Measurements from ENCODE around the gene NEDD8.
"Not testable (repeated sequence)": the region's sequence is repeated elsewhere in the genome, so short reads cannot be mapped to it uniquely, and the experiment has no call there.

NEDD8 gene

DNA sequence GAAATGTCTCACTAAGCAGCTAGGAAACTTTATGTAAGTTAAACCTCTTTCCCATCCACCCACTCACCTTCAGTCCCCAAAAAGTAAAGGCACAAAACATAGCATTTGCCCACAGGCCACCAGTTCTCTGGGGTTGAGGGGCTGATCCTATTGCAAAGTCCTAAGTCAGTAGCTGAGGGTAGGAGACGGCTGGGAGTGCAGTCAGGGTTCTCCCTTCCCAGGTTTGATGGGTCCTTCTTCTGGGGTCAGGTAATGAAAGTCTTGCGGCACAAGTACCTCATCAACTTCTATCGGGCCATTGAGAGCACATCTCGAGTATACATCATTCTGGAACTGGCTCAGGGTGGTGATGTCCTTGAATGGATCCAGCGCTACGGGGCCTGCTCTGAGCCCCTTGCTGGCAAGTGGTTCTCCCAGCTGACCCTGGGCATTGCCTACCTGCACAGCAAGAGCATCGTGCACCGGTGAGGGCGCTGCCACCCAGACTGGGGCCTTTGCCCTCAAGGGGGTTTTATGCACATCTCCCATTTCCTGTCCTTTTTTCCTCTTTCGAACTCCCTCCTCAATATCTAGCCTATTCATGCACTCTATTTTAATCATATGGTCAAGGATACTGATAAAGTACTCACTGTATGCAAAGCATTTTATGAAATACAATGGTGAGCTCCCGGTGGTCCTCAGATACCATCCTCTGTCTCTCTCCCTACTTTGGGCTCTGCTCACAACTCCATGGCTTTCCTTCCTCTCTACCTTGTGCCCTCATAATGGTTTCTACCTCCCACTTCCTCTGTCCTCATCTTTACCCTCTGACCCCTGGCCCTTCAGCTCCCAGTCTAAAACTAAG is 25.7 kb downstream of the NEDD8 start:
- Histone ChIP-seq H3K36me3 (ENCODE audit: insufficient read depth, low read length) (peaks cover 22% of the 10 kb centered on the region; the same call in 1 of the 2 replicates), H3K79me2 (ENCODE audit: insufficient read depth, low read length) (peaks cover 17% of the 10 kb centered on the region)
- TF ChIP-seq, protein P1, sequence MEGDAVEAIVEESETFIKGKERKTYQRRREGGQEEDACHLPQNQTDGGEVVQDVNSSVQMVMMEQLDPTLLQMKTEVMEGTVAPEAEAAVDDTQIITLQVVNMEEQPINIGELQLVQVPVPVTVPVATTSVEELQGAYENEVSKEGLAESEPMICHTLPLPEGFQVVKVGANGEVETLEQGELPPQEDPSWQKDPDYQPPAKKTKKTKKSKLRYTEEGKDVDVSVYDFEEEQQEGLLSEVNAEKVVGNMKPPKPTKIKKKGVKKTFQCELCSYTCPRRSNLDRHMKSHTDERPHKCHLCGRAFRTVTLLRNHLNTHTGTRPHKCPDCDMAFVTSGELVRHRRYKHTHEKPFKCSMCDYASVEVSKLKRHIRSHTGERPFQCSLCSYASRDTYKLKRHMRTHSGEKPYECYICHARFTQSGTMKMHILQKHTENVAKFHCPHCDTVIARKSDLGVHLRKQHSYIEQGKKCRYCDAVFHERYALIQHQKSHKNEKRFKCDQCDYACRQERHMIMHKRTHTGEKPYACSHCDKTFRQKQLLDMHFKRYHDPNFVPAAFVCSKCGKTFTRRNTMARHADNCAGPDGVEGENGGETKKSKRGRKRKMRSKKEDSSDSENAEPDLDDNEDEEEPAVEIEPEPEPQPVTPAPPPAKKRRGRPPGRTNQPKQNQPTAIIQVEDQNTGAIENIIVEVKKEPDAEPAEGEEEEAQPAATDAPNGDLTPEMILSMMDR (conservative IDR thresholded peaks at IDR 0.05; ENCODE audit: low read length): no peak
- TF ChIP-seq EZH2phosphoT487 (IDR thresholded peaks at IDR 0.05; ENCODE audit: borderline replicate concordance): no peak

DNA sequence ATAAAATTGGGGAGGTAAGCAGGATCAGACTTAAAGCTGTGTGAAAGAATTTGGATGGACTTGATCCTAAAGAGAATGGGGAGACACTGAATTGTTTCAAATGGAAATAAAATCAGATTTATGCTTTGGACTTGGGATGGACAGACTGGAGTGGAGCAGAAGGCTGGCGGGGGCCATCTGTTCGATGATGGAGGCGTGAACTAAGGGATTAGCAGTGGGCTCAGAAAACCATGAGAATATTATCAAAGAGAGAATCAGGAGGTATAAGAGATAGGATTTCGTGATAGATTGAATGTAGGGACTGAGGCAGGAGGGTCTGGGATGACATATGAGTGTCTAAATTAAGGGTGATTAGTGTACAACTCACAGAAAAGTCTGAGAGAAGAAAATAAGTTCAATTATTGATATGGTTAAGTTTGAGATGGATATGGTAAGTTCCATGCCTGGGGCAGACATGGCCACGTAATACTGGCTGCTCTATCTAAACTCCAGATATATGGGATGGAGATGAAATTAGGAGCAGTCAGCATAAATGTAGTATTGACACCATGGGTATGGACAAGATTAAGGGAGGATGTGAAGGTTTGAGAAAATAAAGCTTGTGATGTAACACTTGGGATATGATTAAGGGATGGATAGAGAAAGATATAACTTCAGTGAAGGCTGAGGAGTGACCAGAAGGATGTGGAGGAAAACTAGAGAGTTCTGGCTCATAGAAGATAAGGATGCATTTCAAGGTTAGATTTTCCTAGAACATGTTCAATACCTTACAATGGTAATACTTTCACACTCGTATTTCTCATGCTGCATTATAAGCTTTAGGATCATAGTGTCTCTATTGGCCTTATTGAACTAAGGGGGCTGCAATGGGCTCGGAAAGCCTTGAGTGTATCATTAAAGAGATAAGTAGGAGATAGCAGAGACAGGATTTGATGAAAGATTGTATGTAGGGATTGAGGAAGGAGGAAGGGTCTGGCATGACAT is 27.7 kb downstream of the NEDD8 start:
- Histone ChIP-seq H3F3A (ENCODE audit: low read depth) (no peaks in the 10 kb centered on the region), H3K4me2 (ENCODE audit: low read depth, low read length, poor library complexity, severe bottlenecking) (no peak overlapping the region), H3K9ac (ENCODE audit: low read depth, low read length, poor library complexity, severe bottlenecking) (no peak overlapping the region), H2AFZ (ENCODE audit: low read length) (no peak overlapping the region), H3K4me1 (ENCODE audit: insufficient read depth, low read length, poor library complexity, severe bottlenecking) (no peaks in the 10 kb centered on the region), H3K4me3 (ENCODE audit: low read length, poor library complexity, severe bottlenecking) (no peak overlapping the region), H4K20me1 (ENCODE audit: insufficient read depth, low read length, poor library complexity, severe bottlenecking) (no peaks in the 10 kb centered on the region), H3K79me2 (ENCODE audit: insufficient read depth, low read length) (no peaks in the 10 kb centered on the region), H3K9me3 (ENCODE audit: insufficient read depth, low read depth, low read length) (no peaks in the 10 kb centered on the region; the same call in 1 of the 2 replicates), H3K36me3 (ENCODE audit: insufficient read depth, low read length) (peaks cover 13% of the 10 kb centered on the region; the same call in 1 of the 2 replicates), H3K9me2 (replicated peaks; ENCODE audit: low read depth, low read length) (no peaks in the 10 kb centered on the region), H3K27me3 (ENCODE audit: insufficient read depth, low read length, poor library complexity, severe bottlenecking) (no peaks in the 10 kb centered on the region)
- no peak for TF ChIP-seq EZH2phosphoT487 (IDR thresholded peaks at IDR 0.05; ENCODE audit: borderline replicate concordance)
- TF ChIP-seq, protein P1 (conservative IDR thresholded peaks at IDR 0.05; ENCODE audit: low read length): no peak

More for the DNA sequence above, 25.7 kb downstream of the NEDD8 start:
- Histone ChIP-seq H3K9me3 (ENCODE audit: insufficient read depth, low read depth, low read length) (no peaks in the 10 kb centered on the region; the same call in 1 of the 2 replicates), H3K9ac (ENCODE audit: low read depth, low read length, poor library complexity, severe bottlenecking) (no peak overlapping the region), H3K4me2 (ENCODE audit: low read depth, low read length, poor library complexity, severe bottlenecking) (no peak overlapping the region), H3K9me2 (replicated peaks; ENCODE audit: low read depth, low read length) (no peaks in the 10 kb centered on the region), H3K4me1 (ENCODE audit: insufficient read depth, low read length, poor library complexity, severe bottlenecking) (peaks cover 3% of the 10 kb centered on the region), H3K4me3 (ENCODE audit: low read length, poor library complexity, severe bottlenecking) (no peak overlapping the region), H3F3A (ENCODE audit: low read depth) (no peaks in the 10 kb centered on the region), H2AFZ (ENCODE audit: low read length) (no peak overlapping the region), H3K27me3 (ENCODE audit: insufficient read depth, low read length, poor library complexity, severe bottlenecking) (no peaks in the 10 kb centered on the region), H4K20me1 (ENCODE audit: insufficient read depth, low read length, poor library complexity, severe bottlenecking) (peaks cover 5% of the 10 kb centered on the region)

DNA sequence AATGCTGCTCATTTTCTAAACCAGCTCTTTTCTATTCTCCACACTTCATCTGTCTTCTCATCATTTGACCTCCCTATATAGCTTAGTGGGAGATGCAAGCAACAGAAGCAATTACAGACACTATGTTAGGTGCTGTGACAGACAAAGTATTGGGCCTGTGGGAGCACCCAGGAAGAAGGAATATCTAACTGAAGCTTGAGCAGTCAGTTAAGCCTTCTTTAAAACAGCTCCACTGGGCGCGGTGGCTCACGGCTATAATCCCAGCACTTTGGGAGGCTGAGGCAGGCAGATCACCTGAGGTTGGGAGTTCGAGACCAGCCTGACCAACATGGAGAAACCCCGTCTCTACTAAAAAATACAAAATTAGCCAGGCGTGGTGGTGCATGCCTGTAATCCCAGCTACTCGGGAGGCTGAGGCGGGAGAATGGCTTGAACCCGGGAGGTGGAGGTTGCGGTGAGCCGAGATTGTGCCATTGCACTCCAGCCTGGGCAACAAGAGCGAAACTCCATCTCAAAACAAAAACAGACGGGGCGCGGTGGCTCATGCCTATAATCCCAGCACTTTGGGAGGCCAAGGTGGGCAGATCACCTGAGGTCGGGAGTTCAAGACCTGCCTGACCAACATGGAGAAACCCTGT is 28.8 kb downstream of the NEDD8 start:
- not testable (repeated sequence) for H3K27me3 ChIP-seq (ENCODE audit: insufficient read depth, low read length, poor library complexity, severe bottlenecking); H3K79me2 ChIP-seq (ENCODE audit: insufficient read depth, low read length); H3K4me2 ChIP-seq (ENCODE audit: low read depth, low read length, poor library complexity, severe bottlenecking); H3K4me1 ChIP-seq (ENCODE audit: insufficient read depth, low read length, poor library complexity, severe bottlenecking); H4K20me1 ChIP-seq (ENCODE audit: insufficient read depth, low read length, poor library complexity, severe bottlenecking); H3K9me3 ChIP-seq (ENCODE audit: insufficient read depth, low read depth, low read length); H2AFZ ChIP-seq (ENCODE audit: low read length); H3F3A ChIP-seq (ENCODE audit: low read depth); H3K9me2 ChIP-seq (replicated peaks; ENCODE audit: low read depth, low read length); H3K4me3 ChIP-seq (ENCODE audit: low read length, poor library complexity, severe bottlenecking); H3K9ac ChIP-seq (ENCODE audit: low read depth, low read length, poor library complexity, severe bottlenecking); H3K36me3 ChIP-seq (ENCODE audit: insufficient read depth, low read length)

DNA sequence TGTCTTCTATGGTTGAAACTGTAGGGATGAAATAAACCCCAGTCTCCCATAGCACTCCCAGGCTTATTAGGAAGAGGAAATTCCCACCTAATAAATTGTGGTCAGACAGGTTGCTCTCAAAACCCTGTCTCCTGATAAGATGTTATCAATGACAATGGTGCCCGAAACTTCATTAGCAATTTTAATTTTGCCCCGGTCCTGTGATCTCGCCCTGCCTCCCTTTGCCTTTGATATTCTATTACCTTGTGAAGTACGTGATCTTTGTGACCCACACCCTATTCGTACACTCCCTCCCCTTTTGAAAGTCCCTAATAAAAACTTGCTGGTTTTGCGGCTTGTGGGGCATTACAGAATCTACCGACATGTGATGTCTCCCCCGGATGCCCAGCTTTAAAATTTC is 29.6 kb downstream of the NEDD8 start:
- not testable (repeated sequence) for H3K4me2 ChIP-seq (ENCODE audit: low read depth, low read length, poor library complexity, severe bottlenecking); H3F3A ChIP-seq (ENCODE audit: low read depth); H4K20me1 ChIP-seq (ENCODE audit: insufficient read depth, low read length, poor library complexity, severe bottlenecking); H3K4me3 ChIP-seq (ENCODE audit: low read length, poor library complexity, severe bottlenecking); H3K79me2 ChIP-seq (ENCODE audit: insufficient read depth, low read length); H3K36me3 ChIP-seq (ENCODE audit: insufficient read depth, low read length); H3K9me3 ChIP-seq (ENCODE audit: insufficient read depth, low read depth, low read length); H3K9me2 ChIP-seq (replicated peaks; ENCODE audit: low read depth, low read length); H3K4me1 ChIP-seq (ENCODE audit: insufficient read depth, low read length, poor library complexity, severe bottlenecking); H3K9ac ChIP-seq (ENCODE audit: low read depth, low read length, poor library complexity, severe bottlenecking); H2AFZ ChIP-seq (ENCODE audit: low read length); H3K27me3 ChIP-seq (ENCODE audit: insufficient read depth, low read length, poor library complexity, severe bottlenecking)
